Memory B cell (primary cell): Measurements from ENCODE around the gene ANK3.

ENCODE experiments used
- ATAC-seq: fragments of 150-1000 bp; cut with Tn5 transposase; 2 replicates; pipeline ENCODE4 v1.10.0; 2021; ENCODE audit warnings: low read depth, mild to moderate bottlenecking, moderate library complexity
- DNase-seq, 2 donors: peaks; one replicate each; pipeline ENCODE4 v3.0.0; 2022; ENCODE audit warnings: low spot score in 2 of 2
- H3K27ac Mint-ChIP-seq: one replicate; pipeline ENCODE4 v1.8.0; 2022; ENCODE audit warnings: mild to moderate bottlenecking, moderate library complexity, mixed read lengths
- H3K27me3 Mint-ChIP-seq: one replicate; pipeline ENCODE4 v1.8.0; 2022; ENCODE audit warnings: mixed read lengths
- H3K36me3 Mint-ChIP-seq: one replicate; pipeline ENCODE4 v1.8.0; 2022; ENCODE audit warnings: mild to moderate bottlenecking, mixed read lengths
- H3K4me1 Mint-ChIP-seq: one replicate; pipeline ENCODE4 v1.8.0; 2022; ENCODE audit warnings: mixed read lengths
- H3K4me3 Mint-ChIP-seq: one replicate; pipeline ENCODE4 v1.8.0; 2022; ENCODE audit warnings: mild to moderate bottlenecking, moderate library complexity, mixed read lengths
- H3K9me3 Mint-ChIP-seq: one replicate; pipeline ENCODE4 v1.8.0; 2022; ENCODE audit warnings: mixed read lengths

ANK3 gene

DNA sequence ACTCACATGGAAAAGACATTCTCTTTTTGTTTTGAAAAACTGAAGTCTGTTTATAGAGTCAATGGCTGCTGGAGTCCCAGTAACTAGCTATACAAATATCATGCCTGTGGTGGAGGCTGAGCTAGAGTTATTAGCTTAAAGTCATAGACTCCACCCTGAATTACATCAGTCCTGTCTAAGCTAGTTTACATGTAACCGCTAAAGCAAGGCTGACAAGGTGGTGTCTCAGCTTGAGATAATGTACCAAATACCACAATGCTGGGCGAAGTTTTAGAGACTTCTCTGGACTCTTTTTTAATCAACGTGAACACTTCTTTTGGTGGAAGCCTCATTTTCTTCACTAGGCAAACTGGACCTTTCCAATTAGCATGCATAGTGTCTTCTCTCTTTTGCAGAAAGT is 219.4 kb downstream of the ANK3 start:
- Mint-ChIP-seq H3K9me3 (no peaks in the 10 kb centered on the region), H3K36me3 (peaks cover 30% of the 10 kb centered on the region), H3K27ac (no peak overlapping the region), H3K27me3 (no peaks in the 10 kb centered on the region), H3K4me1 (no peaks in the 10 kb centered on the region), H3K4me3 (no peak overlapping the region)
- DNase-seq (no peak), ATAC-seq (no peak)

DNA sequence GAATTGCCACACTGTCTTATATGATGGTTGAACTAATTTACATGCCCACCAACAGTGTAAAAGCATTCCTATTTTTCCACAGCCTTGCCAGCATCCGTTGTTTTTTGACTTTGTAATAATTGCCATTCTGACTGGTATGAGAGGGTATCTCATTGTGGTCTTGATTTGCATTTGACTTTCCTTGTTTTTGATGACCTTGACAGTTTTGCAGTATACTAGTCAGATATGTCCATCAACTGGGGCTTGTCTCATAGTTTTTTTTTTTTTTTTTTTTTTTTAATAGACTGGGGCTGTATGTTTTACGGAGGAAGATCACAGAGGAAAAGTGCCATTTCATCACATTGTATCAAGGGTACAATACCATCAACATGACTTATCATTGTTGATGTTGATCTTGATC is 220.6 kb downstream of the ANK3 start:
- H3K4me1 Mint-ChIP-seq = no peaks in the 10 kb centered on the region
- no peaks in the 10 kb centered on the region for H3K9me3 Mint-ChIP-seq
- no peaks in the 10 kb centered on the region for H3K27me3 Mint-ChIP-seq
- no peak overlapping the region for H3K4me3 Mint-ChIP-seq
- H3K36me3 Mint-ChIP-seq = peaks cover 31% of the 10 kb centered on the region
- H3K27ac Mint-ChIP-seq = no peak overlapping the region
- DNase-seq (no peak), ATAC-seq (no peak)

DNA sequence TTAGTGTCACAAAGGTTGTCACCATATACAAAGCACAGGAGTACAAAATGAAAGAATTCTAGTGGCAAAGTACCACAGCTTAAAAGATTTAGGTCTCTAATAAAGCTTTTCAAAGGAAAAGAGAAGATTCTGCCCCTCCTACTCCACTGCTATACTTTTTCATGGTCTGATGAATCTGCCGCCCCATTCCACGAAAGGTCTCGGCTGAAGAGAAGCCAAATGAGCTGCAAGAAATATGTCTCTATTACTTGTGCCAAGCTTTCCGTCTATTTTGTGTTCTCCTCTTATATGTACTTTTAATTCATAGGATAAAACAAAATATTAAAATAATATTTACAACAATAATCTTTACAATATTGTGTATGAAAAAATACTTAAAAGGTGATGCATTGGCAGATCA is 222.6 kb downstream of the ANK3 start:
- Mint-ChIP-seq H3K4me1 (no peaks in the 10 kb centered on the region), H3K9me3 (no peaks in the 10 kb centered on the region), H3K36me3 (peaks cover 27% of the 10 kb centered on the region), H3K27me3 (no peaks in the 10 kb centered on the region), H3K27ac (no peak overlapping the region), H3K4me3 (no peak overlapping the region)
- ATAC-seq (no peak), DNase-seq (no peak)

DNA sequence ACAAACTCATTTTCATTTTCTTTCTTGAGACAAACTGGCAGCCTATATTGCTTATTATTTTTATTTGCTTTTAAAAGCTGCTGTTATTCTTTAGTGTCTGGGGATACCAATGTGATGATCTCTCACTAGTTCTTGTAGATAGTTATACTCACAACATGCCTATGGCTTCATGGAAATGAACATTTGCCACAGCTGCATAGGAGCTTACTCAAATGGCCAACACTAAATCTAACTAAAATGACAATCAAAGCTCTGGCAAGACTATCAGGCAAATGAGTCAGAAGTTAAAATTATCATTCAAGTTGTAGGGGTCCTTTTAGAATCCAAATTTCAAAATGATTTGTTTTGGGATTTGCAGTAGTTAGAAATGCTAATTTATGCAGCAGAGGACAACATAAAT is 225.9 kb downstream of the ANK3 start:
- H3K27me3 Mint-ChIP-seq = no peaks in the 10 kb centered on the region
- H3K9me3 Mint-ChIP-seq = peaks cover 5% of the 10 kb centered on the region
- no peak overlapping the region for H3K27ac Mint-ChIP-seq
- no peak overlapping the region for H3K4me3 Mint-ChIP-seq
- H3K4me1 Mint-ChIP-seq = no peaks in the 10 kb centered on the region
- H3K36me3 Mint-ChIP-seq = peaks cover 26% of the 10 kb centered on the region
- ATAC-seq (no peak), DNase-seq (no peak)

DNA sequence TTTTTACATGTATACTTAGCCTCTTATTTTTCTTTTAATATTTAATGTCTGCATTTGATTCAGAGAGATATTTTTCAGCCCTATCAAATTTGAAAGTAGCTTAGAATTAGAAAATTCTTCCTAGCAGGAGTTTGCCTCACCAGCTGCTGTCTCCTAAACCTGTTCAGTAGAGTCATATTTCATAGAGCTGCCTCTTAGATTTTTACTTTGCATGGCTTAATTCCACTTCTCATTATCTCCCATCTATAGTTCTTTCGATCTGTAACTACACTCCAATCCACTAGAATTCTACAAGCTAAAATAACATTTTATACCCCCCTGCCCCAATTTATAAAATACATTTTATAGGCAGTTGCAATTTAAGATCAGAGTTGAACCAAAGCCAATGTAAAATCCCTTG is 227.0 kb downstream of the ANK3 start:
- ATAC-seq = no peak

DNA sequence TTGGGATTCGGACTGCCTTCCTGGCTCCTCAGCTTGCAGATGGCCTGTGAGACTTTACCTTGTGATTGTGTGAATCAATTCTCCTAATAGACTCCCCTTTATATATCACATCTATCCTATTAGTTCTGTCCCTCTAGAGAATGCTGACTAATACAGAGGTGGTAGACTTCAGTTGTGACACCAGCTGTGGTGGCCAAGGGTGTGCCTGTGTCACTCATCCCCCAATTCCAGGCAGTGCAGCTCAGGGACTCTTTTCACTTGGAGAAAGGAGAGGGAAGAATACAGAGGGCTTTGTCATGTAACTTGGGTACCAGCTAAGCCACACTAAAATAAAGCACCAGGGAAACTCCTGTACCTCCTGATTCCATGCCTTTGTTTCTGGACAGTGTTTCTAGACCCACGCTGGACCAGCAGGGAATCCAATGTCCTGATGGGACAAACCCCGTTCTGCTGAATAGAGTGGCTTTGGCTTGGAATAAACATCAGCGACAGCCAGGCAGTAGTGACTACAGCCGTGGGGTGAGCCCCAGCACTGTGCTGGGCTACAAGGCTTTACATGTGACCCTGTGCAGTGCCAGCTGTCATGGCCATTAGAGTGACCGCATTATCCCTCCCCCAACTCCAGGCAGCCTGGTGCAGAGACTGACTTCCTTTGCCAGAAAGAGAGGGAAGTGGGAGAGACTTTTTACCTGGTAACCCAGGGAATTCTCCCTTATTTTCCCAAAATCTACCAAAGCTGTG is 233.6 kb downstream of the ANK3 start:
- Mint-ChIP-seq H3K4me1 (peaks cover 4% of the 10 kb centered on the region), H3K9me3 (peaks cover 1% of the 10 kb centered on the region)

More for the DNA sequence above, 227.0 kb downstream of the ANK3 start:
- Mint-ChIP-seq H3K9me3 (peaks cover 5% of the 10 kb centered on the region), H3K27ac (no peak overlapping the region), H3K27me3 (no peaks in the 10 kb centered on the region), H3K4me3 (no peak overlapping the region), H3K36me3 (peaks cover 25% of the 10 kb centered on the region), H3K4me1 (no peaks in the 10 kb centered on the region)
- no peak for DNase-seq

DNA sequence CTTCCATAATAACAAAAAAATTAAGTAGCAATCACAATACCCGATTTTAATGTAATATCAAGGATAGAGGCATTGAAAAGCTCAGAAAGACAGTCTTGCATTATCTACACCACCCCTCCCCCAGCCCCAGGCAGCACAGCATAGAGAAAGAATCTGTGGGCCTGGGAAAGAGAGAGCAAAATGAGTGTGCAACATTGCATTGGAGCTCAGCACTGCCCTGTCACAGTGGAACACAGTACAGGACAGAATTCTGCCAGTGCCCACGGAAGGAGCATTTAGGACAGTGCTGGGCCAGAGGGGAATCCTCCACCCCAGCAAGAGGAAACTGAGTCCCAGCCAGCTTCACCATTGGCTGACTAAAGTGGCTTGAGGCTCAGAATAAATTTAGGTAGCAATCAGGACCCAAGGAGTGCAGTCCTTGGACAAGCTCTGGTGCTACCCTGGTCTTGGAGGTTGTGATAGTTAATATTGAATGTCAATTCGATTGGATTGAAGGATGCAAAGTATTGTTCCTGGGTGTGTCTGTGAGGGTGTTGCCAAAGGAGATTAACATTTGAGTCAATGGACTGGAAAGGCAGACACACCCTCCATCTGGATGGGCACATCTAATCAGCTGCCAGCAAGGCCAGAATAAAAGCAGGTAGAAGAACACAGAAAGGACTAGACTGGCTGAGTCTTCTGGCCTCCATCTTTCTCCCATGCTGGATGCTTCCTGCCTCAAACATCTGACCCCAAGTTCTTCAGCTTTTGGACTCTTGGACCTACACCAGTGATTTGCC is 234.4 kb downstream of the ANK3 start:
- DNase-seq (no peak), ATAC-seq (no peak)
- Mint-ChIP-seq H3K9me3 (no peaks in the 10 kb centered on the region), H3K4me3 (no peak overlapping the region), H3K27ac (no peak overlapping the region), H3K36me3 (peaks cover 18% of the 10 kb centered on the region), H3K4me1 (peaks cover 4% of the 10 kb centered on the region), H3K27me3 (no peaks in the 10 kb centered on the region)

More for the DNA sequence above, 233.6 kb downstream of the ANK3 start:
- no peak for ATAC-seq
- Mint-ChIP-seq H3K27ac (no peak overlapping the region), H3K27me3 (no peaks in the 10 kb centered on the region), H3K4me3 (no peak overlapping the region), H3K36me3 (peaks cover 22% of the 10 kb centered on the region)
- DNase-seq = no peak

DNA sequence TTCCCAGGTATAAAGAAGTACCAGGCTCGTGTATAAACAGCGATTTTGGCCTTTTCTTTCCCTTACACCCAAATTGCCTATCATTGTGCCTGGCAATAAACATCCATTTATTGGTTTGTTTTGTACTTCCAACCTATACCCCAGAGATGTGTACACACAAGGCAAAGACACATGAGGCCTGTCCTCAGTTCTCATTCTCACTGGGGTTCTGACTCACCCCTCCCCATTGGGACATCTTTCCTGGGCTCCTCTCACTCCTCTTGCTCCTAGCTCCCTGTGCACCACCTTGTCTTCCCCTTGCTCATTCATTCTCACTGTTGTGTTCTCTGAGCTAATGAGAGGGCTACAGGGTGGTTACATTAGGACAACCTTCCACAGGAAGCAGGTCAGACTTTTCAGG is 240.7 kb downstream of the ANK3 start:
- Mint-ChIP-seq H3K4me3 (no peak overlapping the region), H3K9me3 (no peaks in the 10 kb centered on the region), H3K4me1 (no peaks in the 10 kb centered on the region), H3K36me3 (peaks cover 25% of the 10 kb centered on the region), H3K27me3 (no peaks in the 10 kb centered on the region), H3K27ac (no peak overlapping the region)
- DNase-seq (no peak), ATAC-seq (no peak)

DNA sequence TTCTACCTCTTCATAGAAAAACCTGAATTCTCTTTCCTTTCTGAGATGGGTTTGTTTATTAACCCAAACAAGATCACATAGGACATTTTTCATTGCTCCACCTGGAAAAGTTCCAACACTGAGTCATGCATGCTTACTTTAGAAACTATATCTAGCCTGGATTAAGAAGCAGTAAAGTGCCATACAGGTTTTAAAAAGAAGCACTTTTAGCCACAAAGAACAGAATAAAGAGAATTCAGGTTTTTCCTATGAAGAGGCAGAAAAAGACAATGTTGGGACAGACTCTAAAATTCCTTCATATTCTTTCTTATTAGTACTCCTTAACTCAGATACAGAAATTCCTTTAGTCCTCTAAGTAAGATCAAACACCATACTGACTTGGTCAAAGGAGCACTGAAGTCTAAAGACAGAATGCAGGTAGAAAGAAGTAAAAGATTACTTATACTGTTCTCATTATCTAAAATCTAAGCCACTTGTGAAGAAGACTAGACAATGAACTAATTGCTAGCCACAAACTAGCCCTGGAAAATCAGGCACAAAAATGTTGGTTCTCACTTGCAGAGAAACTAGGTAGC is 241.3 kb downstream of the ANK3 start:
- H3K9me3 Mint-ChIP-seq = peaks cover 1% of the 10 kb centered on the region
- no peaks in the 10 kb centered on the region for H3K4me1 Mint-ChIP-seq
- peaks cover 27% of the 10 kb centered on the region for H3K36me3 Mint-ChIP-seq
- no peak overlapping the region for H3K27ac Mint-ChIP-seq
- ATAC-seq (no peak), DNase-seq (no peak)
- no peak overlapping the region for H3K4me3 Mint-ChIP-seq
- H3K27me3 Mint-ChIP-seq = no peaks in the 10 kb centered on the region

DNA sequence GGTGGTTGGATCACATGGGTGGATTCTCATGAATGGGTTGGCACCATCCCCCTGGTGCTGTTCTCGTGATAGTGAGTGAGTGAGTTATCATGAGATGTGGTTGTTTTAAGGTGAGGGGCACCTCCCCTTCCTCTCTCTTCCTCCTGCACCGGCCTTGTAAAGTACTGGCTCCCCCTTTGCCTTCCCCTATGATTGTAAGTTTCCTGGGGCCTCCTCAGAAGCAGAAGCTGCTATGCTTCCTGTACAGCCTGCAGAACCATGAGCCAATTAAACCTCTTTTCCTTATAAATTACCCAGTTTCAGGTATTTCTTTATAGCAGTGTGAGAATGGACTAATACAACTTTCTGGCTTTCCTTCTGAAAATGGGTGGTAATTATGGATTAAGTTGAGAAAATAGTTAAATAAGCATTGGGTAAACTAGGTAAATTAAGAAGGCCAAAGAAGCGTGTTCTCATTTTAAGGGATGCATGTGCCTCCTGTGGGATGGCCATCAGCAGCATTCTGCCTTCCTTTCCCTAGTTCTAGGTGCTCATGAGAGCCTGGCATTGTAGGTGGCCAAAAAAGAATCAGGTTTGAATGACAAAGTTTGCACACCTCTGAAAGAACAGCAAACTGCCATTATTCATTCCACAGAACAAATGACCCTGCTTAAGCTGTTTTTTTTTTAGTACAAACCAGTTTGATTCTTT is 242.0 kb downstream of the ANK3 start:
- DNase-seq (no peak), ATAC-seq (no peak)
- Mint-ChIP-seq H3K27me3 (no peaks in the 10 kb centered on the region), H3K4me1 (no peaks in the 10 kb centered on the region), H3K9me3 (peaks cover 1% of the 10 kb centered on the region), H3K27ac (no peak overlapping the region), H3K4me3 (no peak overlapping the region), H3K36me3 (peaks cover 23% of the 10 kb centered on the region)

DNA sequence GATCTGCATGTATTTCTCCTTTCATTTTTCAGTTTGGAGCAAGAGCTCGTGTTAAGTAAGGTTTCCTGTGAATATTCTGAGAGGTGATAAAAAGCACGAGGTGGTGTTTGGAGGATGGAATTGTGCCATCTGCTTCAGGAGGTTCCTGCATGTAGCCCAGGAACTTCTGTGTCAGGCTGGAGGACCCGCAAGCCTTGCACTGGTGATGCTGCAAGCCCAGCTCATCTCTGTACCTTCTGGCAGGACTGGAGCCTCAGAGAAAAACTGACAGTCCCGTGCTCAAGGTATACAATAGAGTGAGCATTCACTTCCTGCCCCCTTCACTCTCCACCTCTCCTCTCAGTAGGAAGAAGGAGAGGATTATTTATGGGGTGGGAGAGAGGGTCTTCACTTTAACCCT is 242.7 kb downstream of the ANK3 start:
- Mint-ChIP-seq H3K27ac (no peak overlapping the region), H3K36me3 (peaks cover 24% of the 10 kb centered on the region), H3K27me3 (no peaks in the 10 kb centered on the region), H3K9me3 (peaks cover 1% of the 10 kb centered on the region), H3K4me1 (no peaks in the 10 kb centered on the region), H3K4me3 (no peak overlapping the region)
- no peak for ATAC-seq
- DNase-seq = no peak

DNA sequence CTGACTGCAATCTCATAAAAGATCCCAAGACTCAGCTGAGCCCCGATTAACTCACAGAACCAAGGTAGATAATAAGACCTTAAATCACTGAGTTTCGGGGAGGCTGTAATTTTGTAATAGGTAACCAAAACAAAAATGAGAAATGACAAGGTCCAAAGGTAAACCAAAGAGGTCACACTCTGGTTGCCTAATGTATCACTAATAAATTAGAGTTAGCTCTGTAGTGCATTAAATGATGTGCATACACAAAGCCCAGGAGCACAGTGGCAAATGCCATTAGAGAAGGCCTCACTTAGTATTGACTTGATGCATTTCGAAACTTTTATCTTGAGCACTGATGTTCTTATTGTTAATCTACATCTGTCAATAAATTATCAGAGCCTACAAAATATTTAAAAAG is 245.6 kb downstream of the ANK3 start:
- no peak overlapping the region for H3K27ac Mint-ChIP-seq
- DNase-seq (no peak), ATAC-seq (no peak)
- no peaks in the 10 kb centered on the region for H3K4me1 Mint-ChIP-seq
- H3K4me3 Mint-ChIP-seq = no peak overlapping the region
- H3K9me3 Mint-ChIP-seq = peaks cover 1% of the 10 kb centered on the region
- no peaks in the 10 kb centered on the region for H3K27me3 Mint-ChIP-seq
- H3K36me3 Mint-ChIP-seq = peaks cover 10% of the 10 kb centered on the region

DNA sequence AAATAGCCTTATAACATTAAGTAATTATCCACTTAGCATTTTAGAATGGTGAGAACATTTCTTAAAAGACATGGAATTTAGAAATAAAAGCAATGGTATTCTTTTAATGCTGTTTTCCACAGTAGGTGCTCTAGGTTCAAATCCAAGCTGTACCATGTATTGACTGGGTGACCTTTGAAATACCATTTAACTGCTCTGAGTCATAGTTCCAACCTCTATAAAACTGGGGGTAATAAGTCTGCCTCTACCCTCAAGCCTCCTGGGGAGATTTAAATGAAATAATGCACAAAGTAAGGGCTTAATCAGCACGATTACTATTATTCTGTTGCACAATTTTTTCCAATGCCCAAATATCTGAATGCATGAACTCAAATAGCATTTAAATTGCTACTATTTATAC is 246.9 kb downstream of the ANK3 start:
- Mint-ChIP-seq H3K4me3 (no peak overlapping the region), H3K4me1 (no peaks in the 10 kb centered on the region), H3K27ac (no peak overlapping the region), H3K36me3 (peaks cover 12% of the 10 kb centered on the region), H3K27me3 (no peaks in the 10 kb centered on the region), H3K9me3 (peaks cover 1% of the 10 kb centered on the region)
- DNase-seq = no peak
- ATAC-seq = no peak

DNA sequence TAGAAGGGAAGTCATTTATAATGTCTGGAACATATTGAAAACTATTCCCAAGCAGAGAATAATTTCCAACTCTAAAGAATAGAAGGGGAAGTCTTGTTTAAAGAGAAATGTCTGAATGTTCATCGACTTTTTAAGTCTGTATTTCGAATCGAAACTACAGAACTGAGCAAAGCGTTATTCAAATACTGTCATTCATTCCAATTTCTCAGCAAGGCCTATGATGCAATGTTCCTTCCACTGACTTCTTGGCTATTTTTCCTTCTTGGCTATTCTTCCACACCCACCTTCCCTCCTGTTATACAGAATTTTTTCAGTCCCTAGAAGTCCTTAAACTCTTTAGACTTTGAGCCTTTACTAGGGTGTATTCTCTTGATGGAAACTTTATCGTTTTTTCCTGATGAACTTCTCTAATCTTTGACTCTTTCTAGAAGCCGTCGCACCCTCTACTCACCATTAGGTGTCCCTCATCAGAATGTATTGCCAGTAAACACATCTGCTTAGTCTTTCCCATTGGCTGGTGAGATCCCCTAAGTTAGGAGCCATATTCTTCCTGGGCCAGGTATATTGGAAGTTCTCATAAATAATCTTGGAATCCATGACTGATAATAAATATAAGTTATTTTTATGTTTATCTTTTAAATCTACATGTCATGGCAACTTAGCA is 247.6 kb downstream of the ANK3 start:
- H3K36me3 Mint-ChIP-seq = peaks cover 12% of the 10 kb centered on the region
- H3K9me3 Mint-ChIP-seq = peaks cover 1% of the 10 kb centered on the region
- no peaks in the 10 kb centered on the region for H3K27me3 Mint-ChIP-seq
- H3K4me3 Mint-ChIP-seq = no peak overlapping the region
- peak overlapping the region; percentile 51 for H3K27ac Mint-ChIP-seq
- no peak for ATAC-seq
- DNase-seq = no peak
- H3K4me1 Mint-ChIP-seq = no peaks in the 10 kb centered on the region
